Stomach (tissue), 19 donors: ENCODE results near the gene CIC. TPM values are rescaled to one million over a fixed set of nuclear protein-coding genes. Genes with fewer than 3 reads are reported as not detected.

ENCODE experiments used
- DNase-seq, 2 donors: peaks; one replicate each; pipeline versions ENCODE4 v3.0.0 to v3.0.0-alpha.2; 2013 to 2019
- H3K27ac ChIP-seq, 5 donors: fragments of 200-600 bp in 4 of 5; sonication (generic) in 4 of 5; one replicate each; pipeline ENCODE4 v1.5.1; 2013 to 2019; ENCODE audit warnings: mild to moderate bottlenecking in 1 of 5, moderate library complexity in 1 of 5
- H3K27me3 ChIP-seq, 3 donors: fragments of 200-600 bp; sonication (generic); one replicate each; pipeline ENCODE4 v1.5.1; 2017 to 2019; ENCODE audit warnings: mixed run types in 1 of 3
- H3K36me3 ChIP-seq, 4 donors: fragments of 200-600 bp; sonication (generic); 1 replicate in 3 of 4; 2 replicates in 1 of 4; pipeline ENCODE4 v1.5.1; 2016 to 2019
- H3K4me1 ChIP-seq, 4 donors: fragments of 200-600 bp; sonication (generic); one replicate each; pipeline ENCODE4 v1.5.1; 2016 to 2019
- H3K4me3 ChIP-seq, 4 donors: fragments of 200-600 bp; sonication (generic) in 3 of 4; one replicate each; pipeline ENCODE4 v1.5.1; 2016 to 2019; ENCODE audit warnings: mild to moderate bottlenecking in 1 of 4
- H3K9me3 ChIP-seq, 4 donors: fragments of 200-600 bp; sonication (generic); one replicate each; pipeline ENCODE4 v1.5.1; 2016 to 2019
- EP300 ChIP-seq: sonication (generic); formaldehyde crosslinking; IDR thresholded peaks from one replicate; pipeline ENCODE4 v1.6.1; 2017; ENCODE audit warnings: antibody characterized with exemption
- POLR2A ChIP-seq, 4 donors: fragments of 450-650 bp; IDR thresholded peaks; one replicate each; pipeline ENCODE4 v1.6.1; 2016; ENCODE audit warnings: antibody characterized with exemption in 4 of 4, control low read depth in 2 of 4, mild to moderate bottlenecking in 1 of 4, moderate library complexity in 1 of 4
- POLR2AphosphoS5 ChIP-seq, 3 donors: sonication (generic); formaldehyde crosslinking; IDR thresholded peaks; one replicate each; pipeline ENCODE4 v1.6.1; 2016; ENCODE audit warnings: antibody characterized with exemption in 3 of 3
- WGBS, 5 donors: extraction: QIAGEN DNeasy Blood & Tissue Kit in 3 of 5; methylation state at CpG; one replicate each; pipeline versions ENCODE4 v1.1.5 to v1.1.7; 2013 to 2018; 5-methylcytosine and 5-hydroxymethylcytosine counted together
- intact Hi-C: fragments of 100-400 bp; cut with DNase I; formaldehyde crosslinking; loops from one replicate; pipeline ENCODE4 v1.15.1; 2023; ENCODE audit warnings: low total_unique reads
- long read RNA-seq, 10 donors: transcript quantifications; one replicate each; lab custom pipeline, GENCODE V29; 2026
- polyA plus RNA-seq, 3 donors: library from polyadenylated mRNA; stranded (reverse); fragments of 200-250 nt; gene quantifications; one replicate each; pipeline ENCODE4 v1.2.3, GENCODE V29; 2013
- total RNA-seq, 5 donors: library from RNA; depleted of rRNA; stranded (reverse); fragments of >200 nt; gene quantifications; one replicate each; pipeline versions ENCODE4 v1.1.0 to v1.2.3, GENCODE V29; 2014 to 2016
- TF ChIP-seq, protein P1 (sequence below), 7 experiments: fragments of 450-650 bp in 4 of 7; fragments of 200-600 bp in 3 of 7; sonication (generic) in 3 of 7; IDR thresholded peaks; one replicate each; pipeline ENCODE4 v1.5.1; 2016 to 2019; ENCODE audit warnings: antibody characterized with exemption in 7 of 7, control low read depth in 2 of 7, mild to moderate bottlenecking in 1 of 7
- donor health status: healthy with polysubstance abuse.
- donor health status: Bipolar disorder and iron deficiency.
- donor health status: healthy.

The CIC gene
- total RNA-seq = 10 to 100 TPM; 19.8 to 60.3 (median 39.1) TPM
- polyA plus RNA-seq = 10 to 100 TPM; 15.4 to 31.8 (median 21.5) TPM
- long read RNA-seq, donor 1, partial matches to known transcripts = 0 of 4 reads
- long read RNA-seq, donor 1, other reads (novel, unspliced or antisense) = 0 of 4 reads
- long read RNA-seq, donor 2, partial matches to known transcripts = 0 of 2 reads
- long read RNA-seq, donor 2, other reads (novel, unspliced or antisense) = 0 of 2 reads
- long read RNA-seq, donor 3, partial matches to known transcripts = 0 of 2 reads
- long read RNA-seq, donor 3, other reads (novel, unspliced or antisense) = 0 of 2 reads
- long read RNA-seq, donor 4 = 0 reads
- long read RNA-seq, donor 5, partial matches to known transcripts = 44 of 50 reads
- long read RNA-seq, donor 5, other reads (novel, unspliced or antisense) = 0 of 50 reads
- long read RNA-seq, donor 6, transcript CIC-203 (2 exons, 601 nt) = major isoform, 6 of 175 reads
- long read RNA-seq, donor 6, partial matches to known transcripts = 47 of 175 reads
- long read RNA-seq, donor 6, other reads (novel, unspliced or antisense) = 121 of 175 reads
- long read RNA-seq, donor 7, partial matches to known transcripts = 18 of 24 reads
- long read RNA-seq, donor 7, other reads (novel, unspliced or antisense) = 0 of 24 reads
- long read RNA-seq, donor 8, partial matches to known transcripts = 0 of 3 reads
- long read RNA-seq, donor 8, other reads (novel, unspliced or antisense) = 0 of 3 reads
- long read RNA-seq, donor 9, partial matches to known transcripts = 5 of 5 reads
- long read RNA-seq, donor 9, other reads (novel, unspliced or antisense) = 0 of 5 reads
- long read RNA-seq, donor 10 = 0 reads

DNA sequence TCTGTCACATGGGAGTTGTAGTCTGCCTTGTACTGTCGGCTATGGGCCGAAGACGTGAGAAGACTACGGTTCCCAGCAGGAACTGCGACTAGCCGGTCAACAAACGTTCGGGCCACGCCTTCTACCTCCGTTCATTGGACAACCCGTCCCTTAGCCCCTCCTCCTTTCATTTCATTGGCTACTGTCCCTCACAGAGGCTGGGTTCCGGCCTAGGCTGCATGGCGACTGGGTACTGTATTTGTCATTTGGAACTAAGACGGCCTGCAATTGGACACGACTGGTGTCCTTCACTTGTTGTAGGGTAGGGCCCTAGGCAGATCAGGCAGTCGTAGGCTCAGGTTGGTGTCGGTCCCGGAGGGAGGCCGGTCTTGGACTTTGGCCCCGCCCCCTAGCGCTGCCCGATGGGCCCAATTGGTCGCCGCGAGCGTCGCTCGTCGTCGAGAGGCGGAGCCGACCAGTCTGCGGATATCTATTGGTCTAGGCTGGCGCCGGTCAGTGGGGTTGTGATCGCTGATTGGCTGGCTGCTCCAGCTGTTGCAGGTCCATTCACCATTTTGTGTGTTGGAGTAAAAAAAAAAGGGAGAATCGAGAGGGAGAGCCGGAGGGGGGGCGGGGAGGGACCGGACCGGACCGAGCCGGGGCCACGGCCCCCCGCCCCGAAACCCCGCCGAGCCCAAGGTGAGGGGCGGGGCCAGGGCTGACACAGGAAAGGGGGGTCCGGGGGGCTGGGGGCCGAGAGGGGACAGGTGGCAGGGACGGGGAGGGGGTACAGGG is at the start of gene CIC:
Gene CIC, plus strand, starts transcription at position 549 of the 774 bp plus-strand sequence. CDS start 2,532 bp downstream, outside the sequence.
- peak within 1 kb of the TSS; percentile 93 to 100 (median 99) for H3K27ac ChIP-seq
- H3K9me3 ChIP-seq = no peaks in the 10 kb centered on the region
- intact Hi-C loops = no loop called here
- TF ChIP-seq EP300 (no peak), POLR2AphosphoS5 (IDR thresholded peaks at IDR 0.05) (peak; percentile 3 to 35 (median 23))
- no peaks in the 10 kb centered on the region for H3K27me3 ChIP-seq
- peak; percentile 100 for DNase-seq
- H3K4me3 ChIP-seq = peak within 1 kb of the TSS; percentile 61 to 73 (median 62)
- H3K4me1 ChIP-seq = peaks cover 23 to 44% (median 34%) of the 10 kb centered on the region in 4 donors
- WGBS, 5 donors = 0 to 1% (median 1%) methylated on average over 43 to 52 of the region's 52 CpGs
- H3K36me3 ChIP-seq = peaks cover 21 to 25% (median 23%) of the 10 kb centered on the region in 4 donors

DNA sequence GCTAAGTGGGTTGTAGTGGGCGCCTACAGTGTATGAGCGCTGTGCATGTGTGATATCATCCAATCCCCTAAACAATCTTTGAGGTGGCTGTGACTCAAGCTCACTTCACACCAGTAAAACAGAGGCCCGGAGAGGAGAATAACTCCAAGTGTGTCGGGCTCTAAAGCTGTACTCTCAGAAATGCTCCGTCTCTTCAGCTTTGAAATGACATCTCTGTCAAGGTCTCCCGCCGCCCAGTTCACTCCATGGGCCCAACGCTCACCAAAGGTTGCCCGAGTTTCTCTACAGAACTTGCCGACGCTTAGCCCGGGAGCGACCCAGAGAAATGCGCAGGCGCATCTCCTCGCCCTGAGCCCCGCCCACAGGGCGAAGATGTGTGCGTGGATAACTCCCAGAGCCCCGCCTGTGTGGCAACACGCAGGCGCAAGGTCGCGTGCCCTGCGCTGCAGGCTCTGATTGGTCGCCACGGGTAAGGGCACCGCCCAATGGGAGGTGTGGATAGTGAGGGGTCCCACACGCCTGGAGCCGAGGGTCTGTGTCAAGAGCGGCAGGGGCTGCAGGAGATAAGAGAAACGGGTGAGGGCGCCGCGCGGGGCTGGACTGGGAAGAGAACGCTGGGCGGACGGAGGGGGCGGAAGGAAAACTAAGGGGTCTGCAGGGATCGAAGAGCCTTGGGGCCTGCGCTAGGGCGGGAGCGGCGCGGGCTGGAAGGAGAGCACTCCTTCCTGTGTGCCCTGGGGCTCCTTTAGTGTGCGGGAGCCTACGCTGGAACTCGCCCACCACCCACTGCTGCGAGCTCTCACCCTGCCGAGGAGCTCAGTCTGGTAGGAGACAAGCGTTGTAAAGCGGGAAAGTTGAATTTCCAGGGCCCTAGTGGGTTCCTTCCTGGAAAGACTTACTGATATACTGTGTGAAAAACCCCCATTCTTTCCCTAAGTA is 49.0 kb upstream of the CIC start, which contains the start of gene ZNF526:
Gene ZNF526, plus strand, starts transcription at position 501 of the 939 bp plus-strand sequence. CDS start 4,092 bp downstream, outside the sequence.
- H3K27ac ChIP-seq = peak within 1 kb of the TSS; percentile 89 to 98 (median 94)
- H3K4me3 ChIP-seq = peak within 1 kb of the TSS; percentile 72 to 86 (median 84)
- WGBS, 5 donors = 0 to 1% (median 1%) methylated on average over 45 to 53 of the region's 53 CpGs
- intact Hi-C loops = no loop called here
- H3K27me3 ChIP-seq = no peaks in the 10 kb centered on the region
- H3K9me3 ChIP-seq = no peaks in the 10 kb centered on the region
- TF ChIP-seq POLR2A (IDR thresholded peaks at IDR 0.05) = no peak
- TF ChIP-seq, protein P1, sequence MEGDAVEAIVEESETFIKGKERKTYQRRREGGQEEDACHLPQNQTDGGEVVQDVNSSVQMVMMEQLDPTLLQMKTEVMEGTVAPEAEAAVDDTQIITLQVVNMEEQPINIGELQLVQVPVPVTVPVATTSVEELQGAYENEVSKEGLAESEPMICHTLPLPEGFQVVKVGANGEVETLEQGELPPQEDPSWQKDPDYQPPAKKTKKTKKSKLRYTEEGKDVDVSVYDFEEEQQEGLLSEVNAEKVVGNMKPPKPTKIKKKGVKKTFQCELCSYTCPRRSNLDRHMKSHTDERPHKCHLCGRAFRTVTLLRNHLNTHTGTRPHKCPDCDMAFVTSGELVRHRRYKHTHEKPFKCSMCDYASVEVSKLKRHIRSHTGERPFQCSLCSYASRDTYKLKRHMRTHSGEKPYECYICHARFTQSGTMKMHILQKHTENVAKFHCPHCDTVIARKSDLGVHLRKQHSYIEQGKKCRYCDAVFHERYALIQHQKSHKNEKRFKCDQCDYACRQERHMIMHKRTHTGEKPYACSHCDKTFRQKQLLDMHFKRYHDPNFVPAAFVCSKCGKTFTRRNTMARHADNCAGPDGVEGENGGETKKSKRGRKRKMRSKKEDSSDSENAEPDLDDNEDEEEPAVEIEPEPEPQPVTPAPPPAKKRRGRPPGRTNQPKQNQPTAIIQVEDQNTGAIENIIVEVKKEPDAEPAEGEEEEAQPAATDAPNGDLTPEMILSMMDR (IDR thresholded peaks at IDR 0.05) = peak in 1 of 7 experiments; percentile 6
- TF ChIP-seq EP300 = no peak
- TF ChIP-seq POLR2AphosphoS5 (IDR thresholded peaks at IDR 0.05) = peak; percentile 79 to 95 (median 80)
- peaks cover 8 to 22% (median 19%) of the 10 kb centered on the region in 4 donors for H3K36me3 ChIP-seq
- peak; percentile 98 to 99 for DNase-seq
- peaks cover 40 to 65% (median 58%) of the 10 kb centered on the region in 4 donors for H3K4me1 ChIP-seq

DNA sequence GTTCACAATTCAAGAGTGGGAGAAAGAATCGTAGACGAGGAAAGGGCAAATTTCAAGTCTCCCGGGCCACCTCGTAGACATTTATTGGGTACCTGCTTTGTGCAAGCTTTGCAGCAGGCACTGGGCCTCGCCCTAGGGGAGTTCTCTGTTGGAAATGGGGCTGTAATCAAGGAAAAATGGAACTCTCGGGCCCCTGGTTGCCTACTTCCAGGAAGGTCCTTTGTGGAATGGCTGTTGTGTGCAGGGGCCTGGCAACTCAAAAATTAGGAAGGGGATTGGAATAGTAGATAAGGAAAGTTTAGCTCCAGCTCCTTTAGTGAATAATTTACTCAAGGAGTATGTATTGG is 48.3 kb upstream of the CIC start:
- Histone ChIP-seq H3K9me3 (no peaks in the 10 kb centered on the region), H3K4me1 (peaks cover 38 to 58% (median 52%) of the 10 kb centered on the region in 4 donors), H3K36me3 (peaks cover 13 to 25% (median 22%) of the 10 kb centered on the region in 4 donors), H3K4me3 (peak overlapping the region; percentile 72 to 86 (median 84)), H3K27me3 (no peaks in the 10 kb centered on the region), H3K27ac (peak overlapping the region in 4 of 5 donors; percentile 89 to 98 (median 94))
- no peak for DNase-seq
- intact Hi-C loops = no loop called here
- 1 to 4% (median 2%) methylated on average over 6 of the region's 6 CpGs for WGBS, 5 donors
- no peak for TF ChIP-seq POLR2AphosphoS5 (IDR thresholded peaks at IDR 0.05)
- TF ChIP-seq, protein P1 (IDR thresholded peaks at IDR 0.05) = no peak
- no peak for TF ChIP-seq EP300
- TF ChIP-seq POLR2A (IDR thresholded peaks at IDR 0.05) = no peak
